Nephron progenitor cell (in vitro differentiated cells): ENCODE measurements around the gene ZNF146.
"Not testable (repeated sequence)": the region's sequence is repeated elsewhere in the genome, so short reads cannot be mapped to it uniquely, and the experiment has no call there.

ENCODE experiments used
- DNase-seq: peaks from one replicate; pipeline ENCODE4 v3.0.0; 2021
- H3K27ac Mint-ChIP-seq: 2 replicates; pipeline ENCODE4 v1.8.0; 2021; ENCODE audit warnings: mild to moderate bottlenecking, moderate library complexity, mixed read lengths
- H3K27me3 Mint-ChIP-seq: 2 replicates; pipeline ENCODE4 v1.8.0; 2021; ENCODE audit warnings: mild to moderate bottlenecking, low read depth, mixed read lengths; ENCODE audit not compliant: poor library complexity
- H3K36me3 Mint-ChIP-seq: 2 replicates; pipeline ENCODE4 v1.8.0; 2021; ENCODE audit warnings: low read depth, mixed read lengths
- H3K4me1 Mint-ChIP-seq: 2 replicates; pipeline ENCODE4 v1.8.0; 2021; ENCODE audit warnings: mixed read lengths
- H3K4me3 Mint-ChIP-seq: 2 replicates; pipeline ENCODE4 v1.8.0; 2021; ENCODE audit warnings: mild to moderate bottlenecking, moderate library complexity, mixed read lengths
- H3K9me3 Mint-ChIP-seq: 2 replicates; pipeline ENCODE4 v1.8.0; 2021; ENCODE audit warnings: mild to moderate bottlenecking, moderate library complexity, mixed read lengths
- CTCF ChIP-seq: fragments of 200-600 bp; sonication (generic); IDR thresholded peaks from 2 replicates; pipeline ENCODE4 v1.5.0; 2021; ENCODE audit warnings: antibody characterized with exemption

The ZNF146 gene

GRCh38 chr19:36221474-36221873, 6.6 kb downstream of the ZNF146 start:
- Mint-ChIP-seq H3K4me1 (peaks cover 17% of the 10 kb centered on the region), H3K27me3 (peaks cover 4% of the 10 kb centered on the region), H3K27ac (no peak overlapping the region), H3K9me3 (peaks cover 57% of the 10 kb centered on the region), H3K4me3 (no peak overlapping the region), H3K36me3 (peaks cover 93% of the 10 kb centered on the region)
- no peak for DNase-seq
- TF ChIP-seq CTCF = no peak

GRCh38 chr19:36222503-36222902, 7.6 kb downstream of the ZNF146 start:
- Mint-ChIP-seq H3K36me3 (peaks cover 91% of the 10 kb centered on the region), H3K27me3 (peaks cover 4% of the 10 kb centered on the region), H3K4me1 (peaks cover 11% of the 10 kb centered on the region), H3K9me3 (peaks cover 50% of the 10 kb centered on the region), H3K4me3 (no peak overlapping the region), H3K27ac (no peak overlapping the region)
- TF ChIP-seq CTCF = no peak
- no peak for DNase-seq

- Mint-ChIP-seq H3K36me3 (peaks cover 91% of the 10 kb centered on the region), H3K27ac (peak overlapping the region; percentile 18), H3K9me3 (peaks cover 43% of the 10 kb centered on the region), H3K4me3 (no peak overlapping the region), H3K4me1 (peaks cover 11% of the 10 kb centered on the region), H3K27me3 (no peaks in the 10 kb centered on the region)
- DNase-seq = no peak
- TF ChIP-seq CTCF = no peak
These were observed 10.4 kb downstream of the ZNF146 start for GRCh38 chr19:36225219-36225892.

- H3K36me3 Mint-ChIP-seq = peaks cover 100% of the 10 kb centered on the region
- not testable (repeated sequence) for H3K4me1 Mint-ChIP-seq, H3K27me3 Mint-ChIP-seq, DNase-seq
- H3K27ac Mint-ChIP-seq = peak overlapping the region; percentile 51
- H3K9me3 Mint-ChIP-seq = peaks cover 85% of the 10 kb centered on the region
- peak overlapping the region; percentile 7 for H3K4me3 Mint-ChIP-seq
These were observed 18.7 kb downstream of the ZNF146 start for GRCh38 chr19:36233626-36234025.

GRCh38 chr19:36236304-36236945, 21.5 kb downstream of the ZNF146 start:
- H3K4me1 Mint-ChIP-seq = peaks cover 7% of the 10 kb centered on the region
- peaks cover 96% of the 10 kb centered on the region for H3K36me3 Mint-ChIP-seq
- no peak overlapping the region for H3K4me3 Mint-ChIP-seq

GRCh38 chr19:36236946-36237310, 22.0 kb downstream of the ZNF146 start:
- no peak overlapping the region for H3K27ac Mint-ChIP-seq
- no peak for TF ChIP-seq CTCF
- H3K4me3 Mint-ChIP-seq = no peak overlapping the region
- peaks cover 8% of the 10 kb centered on the region for H3K27me3 Mint-ChIP-seq
- H3K4me1 Mint-ChIP-seq = peaks cover 7% of the 10 kb centered on the region
- H3K36me3 Mint-ChIP-seq = peaks cover 96% of the 10 kb centered on the region
- peaks cover 81% of the 10 kb centered on the region for H3K9me3 Mint-ChIP-seq
- DNase-seq = no peak

More at GRCh38 chr19:36236304-36236945, 21.5 kb downstream of the ZNF146 start:
- H3K27ac Mint-ChIP-seq = no peak overlapping the region
- H3K27me3 Mint-ChIP-seq = peaks cover 8% of the 10 kb centered on the region
- no peak for TF ChIP-seq CTCF
- H3K9me3 Mint-ChIP-seq = peaks cover 86% of the 10 kb centered on the region
- DNase-seq = no peak
